SK-N-SH treated with all-trans-retinoic acid at 6 μM for 48 hours (cell line): Measurements from ENCODE around the gene NPAS3.

Experiments used
- GLIS3 ChIP-seq: fragments of 250-450 bp; sonication (Bioruptor Pico); IDR thresholded peaks from 2 replicates; pipeline ENCODE4 v1.5.0; 2020; ENCODE audit warnings: mild to moderate bottlenecking, moderate library complexity
- OSR1 ChIP-seq: fragments of 250-450 bp; sonication (Bioruptor Pico); IDR thresholded peaks from 2 replicates; pipeline ENCODE4 v1.8.0; 2022; ENCODE audit warnings: moderate library complexity, mild to moderate bottlenecking, inconsistent platforms
- RARB ChIP-seq: fragments of 250-450 bp; sonication (Bioruptor Pico); IDR thresholded peaks from 2 replicates; pipeline ENCODE4 v1.8.0; 2021; ENCODE audit warnings: mild to moderate bottlenecking, moderate library complexity
- SNAI2 ChIP-seq: fragments of 250-450 bp; sonication (Bioruptor Pico); IDR thresholded peaks from 2 replicates; pipeline ENCODE4 v1.5.0; 2020; ENCODE audit warnings: mild to moderate bottlenecking, moderate library complexity
- ZNF70 ChIP-seq: fragments of 450-650 bp; formaldehyde crosslinking; IDR thresholded peaks from 2 replicates; pipeline ENCODE4 v1.5.0; 2020; ENCODE audit warnings: mild to moderate bottlenecking, moderate library complexity

DNA sequence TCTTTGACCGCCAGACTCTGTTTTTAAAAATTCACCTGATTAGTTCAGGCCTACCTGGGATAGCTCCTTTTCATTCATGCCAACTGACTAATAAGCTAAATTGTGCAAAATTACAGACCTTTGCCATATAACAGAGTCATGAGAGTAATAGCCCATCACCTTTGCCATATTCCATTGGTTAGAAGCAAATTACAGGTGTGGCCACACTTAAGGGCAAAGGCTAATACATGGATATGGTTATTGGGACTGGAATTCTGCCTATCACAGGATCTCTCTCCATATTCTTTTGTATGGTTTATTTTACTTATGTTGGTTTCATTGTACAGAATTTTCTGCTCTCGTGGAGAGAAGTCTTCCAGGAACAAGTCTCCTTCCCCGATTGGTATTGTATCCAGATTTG lies 897.0 kb downstream of the NPAS3 start:
- no peak for TF ChIP-seq SNAI2 (CRISPR knock-in tag)
- no peak for TF ChIP-seq ZNF70 (CRISPR knock-in tag)
- no peak for TF ChIP-seq RARB
- TF ChIP-seq GLIS3 (CRISPR knock-in tag) = no peak
- no peak for TF ChIP-seq OSR1
